IPS-18a (cell line): Measurements from ENCODE around the gene FBXO3.

Source experiments
- H3K27ac ChIP-seq: one replicate; pipeline ENCODE4 v1.5.1; 2013; ENCODE audit warnings: low read length
- H3K27me3 ChIP-seq: one replicate; pipeline ENCODE4 v1.6.1; 2013; ENCODE audit warnings: mild to moderate bottlenecking, low read length; ENCODE audit not compliant: control insufficient read depth, insufficient read depth
- H3K36me3 ChIP-seq: one replicate; pipeline ENCODE4 v1.6.1; 2013; ENCODE audit warnings: low read depth, low read length; ENCODE audit not compliant: control insufficient read depth
- H3K4me1 ChIP-seq: one replicate; pipeline ENCODE4 v1.6.1; 2013; ENCODE audit warnings: low read depth, low read length; ENCODE audit not compliant: control insufficient read depth
- H3K4me3 ChIP-seq: one replicate; pipeline ENCODE4 v1.5.1; 2013; ENCODE audit warnings: low read length
- H3K9ac ChIP-seq: one replicate; pipeline ENCODE4 v1.6.1; 2013; ENCODE audit warnings: mild to moderate bottlenecking, low read length, moderate library complexity
- H3K9me3 ChIP-seq: one replicate; pipeline ENCODE4 v1.6.1; 2013; ENCODE audit warnings: low read depth, low read length; ENCODE audit not compliant: control insufficient read depth

Gene FBXO3

GRCh38 chr11:33787076-33787475 is 12.8 kb upstream of the FBXO3 start:
- Histone ChIP-seq H3K27ac (no peak overlapping the region), H3K27me3 (no peaks in the 10 kb centered on the region), H3K4me1 (no peaks in the 10 kb centered on the region), H3K9ac (no peak overlapping the region), H3K4me3 (no peak overlapping the region), H3K36me3 (no peaks in the 10 kb centered on the region), H3K9me3 (no peaks in the 10 kb centered on the region)

- H3K9me3 ChIP-seq: no peaks in the 10 kb centered on the region
These were observed 11.3 kb upstream of the FBXO3 start for GRCh38 chr11:33785609-33786008.

GRCh38 chr11:33779849-33780528 is 5.7 kb upstream of the FBXO3 start:
- no peaks in the 10 kb centered on the region for H3K9me3 ChIP-seq
- no peak overlapping the region for H3K27ac ChIP-seq
- H3K4me3 ChIP-seq: no peak overlapping the region
- peaks cover 12% of the 10 kb centered on the region for H3K27me3 ChIP-seq
- peaks cover 18% of the 10 kb centered on the region for H3K4me1 ChIP-seq
- H3K9ac ChIP-seq: no peak overlapping the region
- H3K36me3 ChIP-seq: no peaks in the 10 kb centered on the region

More at GRCh38 chr11:33785609-33786008, 11.3 kb upstream of the FBXO3 start:
- H3K27ac ChIP-seq: no peak overlapping the region
- H3K4me3 ChIP-seq: no peak overlapping the region
- H3K4me1 ChIP-seq: no peaks in the 10 kb centered on the region
- H3K9ac ChIP-seq: no peak overlapping the region
- H3K27me3 ChIP-seq: no peaks in the 10 kb centered on the region
- no peaks in the 10 kb centered on the region for H3K36me3 ChIP-seq

GRCh38 chr11:33778675-33779074 is 4.4 kb upstream of the FBXO3 start:
- Histone ChIP-seq H3K27me3 (peaks cover 17% of the 10 kb centered on the region), H3K9ac (no peak overlapping the region), H3K4me1 (peaks cover 18% of the 10 kb centered on the region), H3K4me3 (no peak overlapping the region), H3K9me3 (no peaks in the 10 kb centered on the region), H3K36me3 (no peaks in the 10 kb centered on the region), H3K27ac (no peak overlapping the region)

- no peak overlapping the region for H3K4me3 ChIP-seq
- H3K27me3 ChIP-seq: peaks cover 25% of the 10 kb centered on the region
- no peak overlapping the region for H3K9ac ChIP-seq
- no peaks in the 10 kb centered on the region for H3K36me3 ChIP-seq
- no peaks in the 10 kb centered on the region for H3K9me3 ChIP-seq
- H3K4me1 ChIP-seq: peaks cover 18% of the 10 kb centered on the region
- H3K27ac ChIP-seq: no peak overlapping the region
These were observed 3.6 kb upstream of the FBXO3 start for GRCh38 chr11:33777906-33778305.

GRCh38 chr11:33775832-33776470 is 1.6 kb upstream of the FBXO3 start:
- Histone ChIP-seq H3K9me3 (no peaks in the 10 kb centered on the region), H3K27me3 (peaks cover 33% of the 10 kb centered on the region), H3K4me1 (peaks cover 18% of the 10 kb centered on the region), H3K4me3 (no peak overlapping the region), H3K9ac (no peak overlapping the region), H3K36me3 (no peaks in the 10 kb centered on the region), H3K27ac (no peak overlapping the region)

- Histone ChIP-seq H3K9ac (no peak overlapping the region), H3K9me3 (no peaks in the 10 kb centered on the region), H3K27me3 (peaks cover 33% of the 10 kb centered on the region), H3K36me3 (no peaks in the 10 kb centered on the region), H3K27ac (no peak overlapping the region), H3K4me3 (peak overlapping the region; percentile 82), H3K4me1 (peaks cover 18% of the 10 kb centered on the region)
These were observed 1.1 kb upstream of the FBXO3 start for GRCh38 chr11:33775467-33775807.

GRCh38 chr11:33774736-33775466 is 581 bp upstream of the FBXO3 start:
- Histone ChIP-seq H3K27me3 (peaks cover 33% of the 10 kb centered on the region), H3K27ac (no peak overlapping the region), H3K36me3 (no peaks in the 10 kb centered on the region), H3K9me3 (no peaks in the 10 kb centered on the region), H3K9ac (peak overlapping the region; percentile 60), H3K4me1 (peaks cover 16% of the 10 kb centered on the region), H3K4me3 (peak overlapping the region; percentile 82)

GRCh38 chr11:33773404-33773986 is 825 bp downstream of the FBXO3 start:
- peak overlapping the region; percentile 82 for H3K4me3 ChIP-seq
- H3K36me3 ChIP-seq: peaks cover 2% of the 10 kb centered on the region
- H3K9ac ChIP-seq: peak overlapping the region; percentile 45
- no peak overlapping the region for H3K27ac ChIP-seq
- H3K9me3 ChIP-seq: no peaks in the 10 kb centered on the region
- H3K4me1 ChIP-seq: peaks cover 9% of the 10 kb centered on the region
- peaks cover 33% of the 10 kb centered on the region for H3K27me3 ChIP-seq

GRCh38 chr11:33772870-33773269 is 1.4 kb downstream of the FBXO3 start:
- no peak overlapping the region for H3K9ac ChIP-seq
- H3K4me1 ChIP-seq: peaks cover 3% of the 10 kb centered on the region
- H3K9me3 ChIP-seq: no peaks in the 10 kb centered on the region
- no peak overlapping the region for H3K27ac ChIP-seq
- H3K27me3 ChIP-seq: peaks cover 33% of the 10 kb centered on the region
- no peak overlapping the region for H3K4me3 ChIP-seq
- H3K36me3 ChIP-seq: peaks cover 6% of the 10 kb centered on the region

GRCh38 chr11:33772300-33772699 is 2.0 kb downstream of the FBXO3 start:
- Histone ChIP-seq H3K4me1 (no peaks in the 10 kb centered on the region), H3K9ac (no peak overlapping the region), H3K27ac (no peak overlapping the region), H3K36me3 (peaks cover 7% of the 10 kb centered on the region), H3K27me3 (peaks cover 33% of the 10 kb centered on the region), H3K4me3 (no peak overlapping the region), H3K9me3 (no peaks in the 10 kb centered on the region)
